KG1 (cell line): ENCODE data around the gene RAVER2.

Source experiments
- DNase-seq: peaks from one replicate; lab custom pipeline; 2025; lab: John Stamatoyannopoulos, UW

The RAVER2 gene

GRCh38 chr1:64846573-64847430, 101.9 kb downstream of the RAVER2 start:
- no peak for DNase-seq

DNA sequence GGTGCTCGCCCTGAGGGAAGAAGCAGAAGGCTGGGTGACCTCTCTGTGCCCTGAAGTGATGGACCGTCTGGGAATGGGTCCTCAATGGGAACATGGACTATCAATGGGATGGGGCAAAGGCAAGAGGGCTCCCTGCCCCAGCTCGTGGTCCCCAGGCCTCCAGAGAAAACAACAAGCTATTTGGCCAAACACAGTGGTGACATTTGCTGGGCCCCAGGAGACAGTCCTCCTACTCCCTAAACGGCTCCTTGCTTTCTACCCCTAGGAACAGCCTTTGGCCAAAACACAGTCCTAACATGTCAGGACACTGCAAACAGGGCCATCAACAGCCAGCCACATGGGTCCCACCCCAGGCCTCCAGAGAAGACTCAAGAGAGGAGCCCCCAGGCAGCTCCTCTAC, 102.8 kb downstream of the RAVER2 start:
- no peak for DNase-seq

DNA sequence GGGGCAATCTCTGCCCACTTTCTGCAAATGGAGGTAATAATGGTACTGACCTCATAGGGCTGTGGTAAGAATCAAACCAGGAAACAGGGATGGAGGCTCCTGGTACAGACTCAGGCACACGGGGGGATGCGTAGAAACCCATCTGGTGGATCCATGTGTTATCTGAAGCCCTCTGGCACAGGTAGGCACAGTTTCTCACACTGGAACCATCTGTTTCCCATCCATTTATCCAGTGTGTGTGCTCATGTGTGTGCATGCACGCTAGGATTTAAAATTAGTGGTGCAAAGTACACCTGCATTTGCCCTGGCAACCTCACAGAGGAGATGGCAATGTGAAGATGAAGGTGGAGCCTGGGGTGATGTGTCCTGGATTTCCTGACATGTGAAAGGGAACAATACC, 103.3 kb downstream of the RAVER2 start:
- DNase-seq: no peak

DNA sequence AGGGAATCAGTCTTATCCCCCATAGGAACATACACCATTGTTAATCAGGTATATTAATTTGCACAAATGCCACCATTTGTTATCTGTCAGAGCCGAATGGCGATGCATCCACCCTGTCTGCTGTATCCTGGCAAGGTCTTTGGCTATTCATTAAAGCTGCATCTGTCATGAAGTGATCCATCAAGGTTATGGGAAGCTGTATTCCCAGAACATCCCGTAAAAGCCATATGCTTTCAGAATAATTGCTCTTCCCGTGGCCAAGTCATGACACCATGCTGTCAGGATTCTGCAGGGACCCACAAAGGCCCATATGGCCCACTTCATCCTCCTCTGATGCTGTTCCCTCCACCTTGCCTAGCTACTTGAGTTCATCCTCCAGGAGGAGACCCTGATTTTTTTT, 103.9 kb downstream of the RAVER2 start:
- no peak for DNase-seq

- no peak for DNase-seq
Measured at GRCh38 chr1:64849942-64850341, 105.1 kb downstream of the RAVER2 start.

DNA sequence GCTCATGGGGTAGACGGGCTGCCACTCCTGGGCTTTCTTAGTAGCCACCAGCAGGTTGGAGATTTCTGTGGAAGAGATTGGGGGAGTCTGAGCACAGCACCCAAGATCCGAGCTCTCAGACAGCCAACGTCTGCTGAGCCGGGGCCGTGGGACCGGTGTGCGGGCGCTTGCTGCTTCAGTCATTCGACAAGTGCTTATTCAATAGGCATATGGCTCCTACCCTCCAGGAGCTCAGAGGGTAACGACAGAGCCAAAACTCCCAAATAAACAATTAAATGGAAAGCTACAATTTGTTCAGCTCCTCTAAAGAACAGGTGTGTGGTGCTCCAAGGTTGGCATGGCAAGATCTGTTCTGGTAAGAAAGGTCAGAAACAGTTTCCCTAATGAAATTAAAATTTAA, 106.0 kb downstream of the RAVER2 start:
- no peak for DNase-seq

GRCh38 chr1:64851664-64852063, 106.8 kb downstream of the RAVER2 start:
- DNase-seq: no peak

GRCh38 chr1:64854674-64855073, 109.8 kb downstream of the RAVER2 start:
- no peak for DNase-seq

- DNase-seq: no peak
Measured at GRCh38 chr1:64855557-64855956, 110.7 kb downstream of the RAVER2 start.

- no peak for DNase-seq
Measured at GRCh38 chr1:64856553-64856952, 111.7 kb downstream of the RAVER2 start.

DNA sequence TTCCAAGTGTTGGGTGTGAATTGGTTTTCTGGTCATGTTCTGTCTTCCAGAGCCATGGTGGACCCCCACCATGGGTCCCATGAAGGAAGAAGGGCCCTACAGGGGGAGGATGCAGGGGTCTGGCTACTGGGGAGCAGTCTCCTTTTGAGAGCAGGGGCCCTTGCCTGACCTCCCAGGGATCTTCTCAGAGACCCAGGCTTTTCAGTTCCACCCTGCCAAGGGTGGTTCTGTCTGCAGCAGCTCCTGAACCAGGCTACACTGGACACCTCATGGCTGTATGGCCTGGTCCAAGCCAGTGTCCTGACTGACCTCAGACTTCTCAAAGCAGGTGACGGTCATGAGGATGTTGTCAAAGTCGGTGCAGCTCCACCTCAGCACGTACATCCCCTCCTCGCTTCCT, 112.5 kb downstream of the RAVER2 start:
- DNase-seq: no peak

- DNase-seq: no peak
Measured at GRCh38 chr1:64861611-64862010, 116.7 kb downstream of the RAVER2 start.

- DNase-seq: peak; percentile 63
Measured at GRCh38 chr1:64864018-64864940, 119.4 kb downstream of the RAVER2 start.

DNA sequence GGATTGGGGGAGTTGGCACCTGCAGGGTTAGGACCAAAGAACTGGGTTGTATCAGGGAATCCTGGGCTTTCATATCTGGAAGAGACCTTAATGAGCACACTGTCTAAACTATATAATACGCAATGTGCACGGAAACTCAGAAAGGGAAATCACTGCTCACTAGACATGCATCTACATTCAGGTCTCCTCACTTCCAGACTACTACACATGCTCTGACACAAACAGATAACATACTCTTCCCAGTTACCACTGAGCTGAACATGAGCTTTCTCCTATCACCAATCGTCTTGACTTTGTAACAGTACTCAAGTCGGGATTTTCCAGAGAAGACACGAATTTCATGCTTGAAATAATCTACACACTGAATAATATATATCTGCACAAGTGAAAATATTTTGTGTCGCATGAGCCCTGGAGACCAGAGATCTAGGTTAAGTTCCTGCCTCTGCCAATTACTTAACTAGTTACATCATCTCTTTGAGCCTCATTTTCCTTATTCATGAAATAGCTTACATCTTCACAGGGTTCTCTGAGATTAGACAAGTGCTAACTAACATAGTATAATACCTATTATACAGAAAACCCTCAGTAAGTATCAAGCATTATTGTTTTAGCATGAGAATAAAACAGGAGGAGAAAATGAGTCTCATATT, 120.4 kb downstream of the RAVER2 start:
- DNase-seq: no peak

DNA sequence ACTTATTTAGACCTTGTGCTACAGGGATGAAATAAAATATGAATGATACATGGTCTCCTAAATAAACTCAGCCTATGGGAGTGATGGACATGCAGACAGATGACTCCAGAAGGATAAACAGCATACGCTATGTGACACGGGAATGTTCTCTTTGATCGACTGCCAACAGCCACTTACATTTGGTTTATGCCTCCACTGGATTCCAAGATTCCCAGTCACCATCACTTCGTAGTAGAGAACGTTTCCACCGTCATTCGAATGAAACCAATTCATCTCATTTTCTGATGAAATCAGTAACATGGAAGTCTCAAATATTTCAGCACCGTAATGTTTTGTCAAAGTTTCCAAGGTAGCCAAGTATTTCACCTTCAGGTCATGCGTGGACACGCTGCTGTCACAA, 121.8 kb downstream of the RAVER2 start:
- DNase-seq: no peak

DNA sequence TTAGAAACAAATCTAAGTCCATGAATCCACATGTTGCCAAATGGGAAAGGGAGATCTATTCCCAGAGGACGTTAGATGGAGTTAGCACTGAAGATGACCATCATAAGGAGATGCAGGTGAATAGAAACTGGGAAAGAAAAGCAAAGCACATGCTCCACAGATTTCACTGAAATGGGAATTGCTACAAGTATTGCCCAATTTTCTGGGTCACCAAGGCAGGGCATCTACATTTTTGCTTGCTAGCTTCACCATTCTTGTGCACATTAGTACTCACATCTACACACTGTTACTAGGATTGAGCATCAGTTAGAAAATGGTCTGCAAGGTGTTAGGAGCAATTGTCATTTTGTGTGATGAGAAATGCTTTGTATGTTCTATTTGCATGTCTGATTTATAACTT, 122.4 kb downstream of the RAVER2 start:
- DNase-seq: no peak

- no peak for DNase-seq
Measured at GRCh38 chr1:64871256-64871655, 126.4 kb downstream of the RAVER2 start.

- DNase-seq: no peak
Measured at GRCh38 chr1:64872067-64872466, 127.2 kb downstream of the RAVER2 start.

- no peak for DNase-seq
Measured at GRCh38 chr1:64873576-64873975, 128.7 kb downstream of the RAVER2 start.

GRCh38 chr1:64874666-64875065, 129.8 kb downstream of the RAVER2 start:
- no peak for DNase-seq

- DNase-seq: no peak
Measured at GRCh38 chr1:64875101-64875500, 130.2 kb downstream of the RAVER2 start.

- no peak for DNase-seq
Measured at GRCh38 chr1:64875606-64876005, 130.7 kb downstream of the RAVER2 start.

- no peak for DNase-seq
Measured at GRCh38 chr1:64877151-64877550, 132.3 kb downstream of the RAVER2 start.
